Mucosa of rectum (tissue), 2 donors: ENCODE data around the gene CD24.
"Not testable (repeated sequence)": the region's sequence is repeated elsewhere in the genome, so short reads cannot be mapped to it uniquely, and the experiment has no call there.

Experiments used
- H3K27ac ChIP-seq, 2 donors: one replicate each; pipeline ENCODE4 v1.7.0; 2013; ENCODE audit warnings: inconsistent platforms in 2 of 2, low read depth in 2 of 2, low read length in 2 of 2
- H3K27me3 ChIP-seq, 2 donors: one replicate each; pipeline ENCODE4 v1.7.0; 2013; ENCODE audit warnings: low read length in 2 of 2; ENCODE audit not compliant: control insufficient read depth in 2 of 2, insufficient read depth in 2 of 2
- H3K36me3 ChIP-seq, 2 donors: one replicate each; pipeline ENCODE4 v1.7.0; 2013; ENCODE audit warnings: low read length in 2 of 2; ENCODE audit not compliant: control insufficient read depth in 2 of 2, insufficient read depth in 2 of 2
- H3K4me1 ChIP-seq, 2 donors: one replicate each; pipeline ENCODE4 v1.7.0; 2013; ENCODE audit warnings: low read length in 2 of 2, mild to moderate bottlenecking in 1 of 2; ENCODE audit not compliant: control insufficient read depth in 2 of 2, insufficient read depth in 2 of 2
- H3K4me3 ChIP-seq, 2 donors: one replicate each; pipeline ENCODE4 v1.7.0; 2013; ENCODE audit warnings: low read length in 2 of 2
- H3K9ac ChIP-seq, 2 donors: one replicate each; pipeline ENCODE4 v1.7.0; 2013; ENCODE audit warnings: low read length in 2 of 2, low read depth in 1 of 2, mild to moderate bottlenecking in 1 of 2
- H3K9me3 ChIP-seq, 2 donors: one replicate each; pipeline ENCODE4 v1.7.0; 2013; ENCODE audit warnings: low read length in 2 of 2; ENCODE audit not compliant: control insufficient read depth in 2 of 2
- donor health status: healthy.
- donor health status: Normal muscosa, but diverticular disease.

CD24 gene

GRCh38 chr6:106970769-106971168 is 3.8 kb downstream of the CD24 start:
- not testable (repeated sequence) for H3K9ac ChIP-seq, H3K36me3 ChIP-seq, H3K27ac ChIP-seq, H3K4me1 ChIP-seq, H3K27me3 ChIP-seq, H3K9me3 ChIP-seq, H3K4me3 ChIP-seq

- Histone ChIP-seq H3K36me3 (no peaks in the 10 kb centered on the region), H3K27ac (no peak overlapping the region), H3K27me3 (peaks cover 0 to 5% of the 10 kb centered on the region in 2 donors), H3K4me1 (no peaks in the 10 kb centered on the region), H3K4me3 (no peak overlapping the region), H3K9ac (no peak overlapping the region), H3K9me3 (no peaks in the 10 kb centered on the region)
Measured at GRCh38 chr6:106967936-106968555, 6.5 kb downstream of the CD24 start.

- Histone ChIP-seq H3K4me3 (no peak overlapping the region), H3K9me3 (no peaks in the 10 kb centered on the region), H3K27me3 (no peaks in the 10 kb centered on the region), H3K36me3 (no peaks in the 10 kb centered on the region), H3K4me1 (no peaks in the 10 kb centered on the region), H3K9ac (no peak overlapping the region), H3K27ac (no peak overlapping the region)
Measured at GRCh38 chr6:106966671-106967640, 7.6 kb downstream of the CD24 start.

- Histone ChIP-seq H3K27me3 (no peaks in the 10 kb centered on the region), H3K9me3 (no peaks in the 10 kb centered on the region), H3K9ac (no peak overlapping the region), H3K4me3 (no peak overlapping the region), H3K27ac (no peak overlapping the region), H3K4me1 (no peaks in the 10 kb centered on the region), H3K36me3 (no peaks in the 10 kb centered on the region)
Measured at GRCh38 chr6:106966229-106966628, 8.3 kb downstream of the CD24 start.

GRCh38 chr6:106964954-106965353 is 9.6 kb downstream of the CD24 start:
- Histone ChIP-seq H3K27ac (no peak overlapping the region), H3K36me3 (no peaks in the 10 kb centered on the region), H3K4me3 (no peak overlapping the region), H3K27me3 (no peaks in the 10 kb centered on the region), H3K4me1 (no peaks in the 10 kb centered on the region), H3K9me3 (no peaks in the 10 kb centered on the region), H3K9ac (no peak overlapping the region)

- H3K9me3 ChIP-seq, result no peaks in the 10 kb centered on the region
- H3K27ac ChIP-seq, result no peak overlapping the region
- H3K36me3 ChIP-seq, result no peaks in the 10 kb centered on the region
- H3K4me1 ChIP-seq, result no peaks in the 10 kb centered on the region
- no peak overlapping the region for H3K9ac ChIP-seq
- no peak overlapping the region for H3K4me3 ChIP-seq
- H3K27me3 ChIP-seq, result no peaks in the 10 kb centered on the region
Measured at GRCh38 chr6:106964099-106964498, 10.4 kb downstream of the CD24 start.

- Histone ChIP-seq H3K4me3 (no peak overlapping the region), H3K36me3 (no peaks in the 10 kb centered on the region), H3K27ac (no peak overlapping the region), H3K9me3 (no peaks in the 10 kb centered on the region), H3K4me1 (no peaks in the 10 kb centered on the region), H3K9ac (no peak overlapping the region), H3K27me3 (no peaks in the 10 kb centered on the region)
Measured at GRCh38 chr6:106963544-106963943, 11.0 kb downstream of the CD24 start.

- Histone ChIP-seq H3K27me3 (no peaks in the 10 kb centered on the region), H3K9ac (no peak overlapping the region), H3K27ac (no peak overlapping the region), H3K4me3 (no peak overlapping the region), H3K4me1 (no peaks in the 10 kb centered on the region), H3K36me3 (no peaks in the 10 kb centered on the region), H3K9me3 (no peaks in the 10 kb centered on the region)
Measured at GRCh38 chr6:106961801-106962200, 12.7 kb downstream of the CD24 start.

GRCh38 chr6:106961136-106961535 is 13.4 kb downstream of the CD24 start:
- no peaks in the 10 kb centered on the region for H3K36me3 ChIP-seq
- H3K27me3 ChIP-seq, result no peaks in the 10 kb centered on the region
- H3K4me3 ChIP-seq, result no peak overlapping the region
- no peak overlapping the region for H3K9ac ChIP-seq
- no peaks in the 10 kb centered on the region for H3K4me1 ChIP-seq
- no peak overlapping the region for H3K27ac ChIP-seq
- no peaks in the 10 kb centered on the region for H3K9me3 ChIP-seq

GRCh38 chr6:106959985-106960384 is 14.5 kb downstream of the CD24 start:
- Histone ChIP-seq H3K9me3 (no peaks in the 10 kb centered on the region), H3K4me1 (no peaks in the 10 kb centered on the region), H3K27me3 (no peaks in the 10 kb centered on the region), H3K27ac (no peak overlapping the region), H3K36me3 (no peaks in the 10 kb centered on the region), H3K9ac (no peak overlapping the region), H3K4me3 (no peak overlapping the region)
